Body of pancreas (tissue), 4 donors: ENCODE measurements around the gene AOC2. TPM values are rescaled to one million over a fixed set of nuclear protein-coding genes. Genes with fewer than 3 reads are reported as not detected.
"Not testable (repeated sequence)": the region's sequence is repeated elsewhere in the genome, so short reads cannot be mapped to it uniquely, and the experiment has no call there.

Source experiments
- ATAC-seq: fragments of 150-250 bp; one replicate; pipeline ENCODE4 v1.9.1; 2016
- DNase-seq, 4 donors: peaks; one replicate each; pipeline ENCODE4 v3.0.0-alpha.2; 2019
- H3K27ac ChIP-seq, 4 donors: fragments of 200-600 bp; sonication (generic); 1 replicate in 3 of 4; 2 replicates in 1 of 4; pipeline versions ENCODE4 v1.5.1 to v1.6.1; 2016 to 2019; ENCODE audit warnings: mild to moderate bottlenecking in 1 of 4, mixed read lengths in 1 of 4, moderate library complexity in 1 of 4
- H3K27me3 ChIP-seq, 2 donors: fragments of 200-600 bp; sonication (generic); one replicate each; pipeline ENCODE4 v1.6.0; 2016; ENCODE audit warnings: mild to moderate bottlenecking in 1 of 2
- H3K36me3 ChIP-seq, 2 donors: fragments of 200-600 bp; sonication (generic); replicated peaks in 1 of 2; 2 replicates each; pipeline ENCODE4 v1.5.1; 2016; ENCODE audit warnings: low read depth in 2 of 2; ENCODE audit not compliant: insufficient read depth in 1 of 2
- H3K4me1 ChIP-seq: fragments of 200-600 bp; sonication (generic); one replicate; pipeline ENCODE4 v1.6.0; 2016
- H3K4me3 ChIP-seq, 2 donors: fragments of 200-600 bp; sonication (generic); 1 replicate in 1 of 2; 2 replicates in 1 of 2; pipeline ENCODE4 v1.5.1; 2016 to 2019
- H3K9me3 ChIP-seq, 3 donors: fragments of 200-600 bp; sonication (generic); 1 replicate in 2 of 3; 2 replicates in 1 of 3; pipeline ENCODE4 v1.5.1; 2016
- POLR2A ChIP-seq, 3 donors: fragments of 450-650 bp; IDR thresholded peaks; one replicate each; pipeline ENCODE4 v1.6.1; 2016; ENCODE audit warnings: antibody characterized with exemption in 3 of 3, mild to moderate bottlenecking in 2 of 3
- WGBS, 2 donors: methylation state at CpG; one replicate each; pipeline ENCODE4 v1.1.5; 2017; 5-methylcytosine and 5-hydroxymethylcytosine counted together
- intact Hi-C: fragments of 100-400 bp; cut with DNase I; formaldehyde crosslinking; loops from one replicate; pipeline ENCODE4 v1.15.1; 2023
- total RNA-seq, 2 donors: library from RNA; depleted of rRNA; stranded (reverse); fragments of >200 nt; gene quantifications; one replicate each; pipeline ENCODE4 v1.1.0, GENCODE V29; 2016
- TF ChIP-seq, protein P1 (sequence below), 7 experiments: fragments of 450-650 bp in 4 of 7; fragments of 200-600 bp in 3 of 7; sonication (generic) in 3 of 7; IDR thresholded peaks; one replicate each; pipeline ENCODE4 v1.5.1; 2016 to 2019; ENCODE audit warnings: antibody characterized with exemption in 7 of 7

The AOC2 gene
- total RNA-seq, 2 donors from 2014 or later: 1.0 to 3.0 TPM

DNA sequence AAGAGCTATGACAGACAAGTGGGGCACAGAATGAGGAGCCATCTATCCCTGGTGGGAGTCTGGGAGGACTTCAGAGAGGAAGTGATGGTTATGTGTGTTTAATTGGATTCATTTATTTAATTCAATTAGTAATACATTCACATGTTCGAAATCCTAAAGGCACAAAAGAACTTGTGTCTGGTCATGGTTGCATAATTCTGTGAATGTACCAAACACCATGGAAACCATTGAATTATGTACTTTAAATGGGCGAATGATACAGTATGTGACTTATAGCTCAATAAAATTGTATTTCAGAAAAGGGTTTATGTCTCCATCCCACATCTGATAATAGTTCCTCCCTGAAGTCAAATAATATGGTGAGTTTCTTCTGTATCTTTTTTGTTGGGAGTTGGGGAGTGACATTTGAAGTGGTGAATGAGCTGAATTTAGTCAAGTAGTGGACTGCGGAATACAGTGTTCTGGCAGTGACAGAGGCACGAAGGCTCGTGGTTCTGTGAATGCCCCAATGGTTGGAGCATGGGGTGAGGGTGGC is 36.5 kb downstream of the AOC2 start:
- DNase-seq (no peak), ATAC-seq (no peak)
- WGBS, 2 donors: 73 to 81% methylated on average over 5 of the region's 5 CpGs
- Histone ChIP-seq H3K36me3 (no peaks in the 10 kb centered on the region), H3K4me3 (no peak overlapping the region), H3K4me1 (peaks cover 7% of the 10 kb centered on the region), H3K27me3 (no peaks in the 10 kb centered on the region), H3K9me3 (no peaks in the 10 kb centered on the region), H3K27ac (no peak overlapping the region)
- intact Hi-C loops: no loop called here
- TF ChIP-seq, protein P1, sequence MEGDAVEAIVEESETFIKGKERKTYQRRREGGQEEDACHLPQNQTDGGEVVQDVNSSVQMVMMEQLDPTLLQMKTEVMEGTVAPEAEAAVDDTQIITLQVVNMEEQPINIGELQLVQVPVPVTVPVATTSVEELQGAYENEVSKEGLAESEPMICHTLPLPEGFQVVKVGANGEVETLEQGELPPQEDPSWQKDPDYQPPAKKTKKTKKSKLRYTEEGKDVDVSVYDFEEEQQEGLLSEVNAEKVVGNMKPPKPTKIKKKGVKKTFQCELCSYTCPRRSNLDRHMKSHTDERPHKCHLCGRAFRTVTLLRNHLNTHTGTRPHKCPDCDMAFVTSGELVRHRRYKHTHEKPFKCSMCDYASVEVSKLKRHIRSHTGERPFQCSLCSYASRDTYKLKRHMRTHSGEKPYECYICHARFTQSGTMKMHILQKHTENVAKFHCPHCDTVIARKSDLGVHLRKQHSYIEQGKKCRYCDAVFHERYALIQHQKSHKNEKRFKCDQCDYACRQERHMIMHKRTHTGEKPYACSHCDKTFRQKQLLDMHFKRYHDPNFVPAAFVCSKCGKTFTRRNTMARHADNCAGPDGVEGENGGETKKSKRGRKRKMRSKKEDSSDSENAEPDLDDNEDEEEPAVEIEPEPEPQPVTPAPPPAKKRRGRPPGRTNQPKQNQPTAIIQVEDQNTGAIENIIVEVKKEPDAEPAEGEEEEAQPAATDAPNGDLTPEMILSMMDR (IDR thresholded peaks at IDR 0.05): no peak
- TF ChIP-seq POLR2A (IDR thresholded peaks at IDR 0.05): no peak

DNA sequence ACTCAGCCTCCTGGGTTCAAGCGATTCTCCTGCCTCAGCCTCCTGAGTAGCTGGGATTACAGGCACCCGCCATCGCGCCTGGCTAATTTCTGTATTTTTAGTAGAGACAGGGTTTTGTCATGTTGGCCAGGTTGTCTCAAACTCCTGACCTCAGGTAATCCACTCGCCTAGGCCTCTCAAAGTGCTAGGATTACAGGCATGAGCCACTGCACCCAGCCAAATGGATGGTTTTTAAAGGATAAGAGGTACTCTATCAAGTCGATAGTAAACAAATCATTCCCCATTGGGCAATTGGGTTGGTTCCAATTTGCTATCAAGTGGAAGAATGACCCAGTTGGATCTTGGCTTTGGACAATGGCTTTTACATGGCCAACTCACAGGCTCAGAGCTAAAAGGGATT is 37.3 kb downstream of the AOC2 start:
- not testable (repeated sequence) for DNase-seq, ATAC-seq

DNA sequence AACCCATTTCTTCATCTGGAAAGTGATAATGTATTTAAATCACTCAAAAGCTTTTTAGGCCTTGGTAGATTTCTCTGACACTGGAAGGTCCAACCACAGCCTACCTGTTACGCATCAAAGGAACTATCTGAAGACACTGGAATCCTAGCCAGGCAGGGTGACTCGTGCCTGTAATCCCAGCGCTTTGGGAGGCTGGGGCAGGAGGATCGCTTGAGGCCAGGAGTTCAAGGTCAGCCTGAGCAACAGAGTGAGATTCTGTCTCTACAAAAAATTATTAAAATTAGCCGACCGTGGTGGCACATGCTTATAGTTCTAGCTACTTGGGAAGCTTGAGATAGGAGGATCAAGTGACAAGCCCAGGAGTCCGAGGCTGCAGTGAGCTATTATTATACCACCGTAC is 37.8 kb downstream of the AOC2 start:
- intact Hi-C loops: no loop called here
- Histone ChIP-seq H3K4me3 (no peak overlapping the region), H3K4me1 (peaks cover 15% of the 10 kb centered on the region), H3K9me3 (no peaks in the 10 kb centered on the region), H3K27me3 (no peaks in the 10 kb centered on the region), H3K36me3 (no peaks in the 10 kb centered on the region), H3K27ac (no peak overlapping the region)
- DNase-seq: no peak
- TF ChIP-seq, protein P1 (IDR thresholded peaks at IDR 0.05): no peak
- TF ChIP-seq POLR2A (IDR thresholded peaks at IDR 0.05): no peak
- WGBS, 2 donors: 82 to 87% methylated on average over 8 of the region's 8 CpGs
- ATAC-seq: no peak

More for the DNA sequence above, 37.3 kb downstream of the AOC2 start:
- intact Hi-C loops, H3K27ac ChIP-seq, H3K9me3 ChIP-seq, H3K36me3 ChIP-seq, H3K4me3 ChIP-seq, H3K27me3 ChIP-seq: not testable (repeated sequence)
- WGBS, 2 donors: 88 to 90% methylated on average over 6 of the region's 6 CpGs
- peaks cover 11% of the 10 kb centered on the region for H3K4me1 ChIP-seq

DNA sequence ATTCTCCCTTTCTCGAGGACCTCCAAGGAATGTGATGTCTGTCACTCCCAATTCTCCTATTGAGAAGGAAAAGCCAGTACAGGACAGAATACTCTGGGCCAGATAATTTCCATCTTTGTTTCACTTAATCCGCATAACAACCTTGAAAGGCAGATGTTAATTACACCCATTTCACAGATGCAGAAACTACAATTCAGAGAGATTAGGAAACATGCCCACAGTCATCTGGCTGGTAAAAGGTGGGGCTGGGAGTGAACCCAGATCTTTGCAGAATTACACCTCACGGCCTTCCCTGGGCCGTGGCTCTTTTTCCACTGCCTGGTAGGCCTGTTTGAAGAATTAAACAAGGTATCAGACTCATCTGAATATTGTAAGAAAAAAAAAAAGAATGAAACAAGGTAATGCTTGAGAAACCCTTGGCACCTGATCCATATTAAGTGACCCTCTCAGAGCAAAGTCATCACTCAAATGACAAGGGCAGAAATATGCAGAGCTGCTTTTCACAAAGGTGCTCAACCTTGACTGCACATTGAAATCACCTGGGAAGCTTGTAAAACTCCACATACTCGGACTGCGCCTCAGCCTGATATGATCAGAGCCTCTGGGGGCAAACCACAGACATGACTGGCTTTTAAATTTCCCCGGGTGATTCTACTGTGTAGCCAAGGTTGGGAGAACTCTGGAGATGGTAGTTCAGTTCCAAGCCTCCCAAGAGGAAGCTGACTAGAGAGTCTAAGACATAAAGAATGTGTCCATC is 39.6 kb downstream of the AOC2 start:
- TF ChIP-seq, protein P1 (IDR thresholded peaks at IDR 0.05): no peak
- TF ChIP-seq POLR2A (IDR thresholded peaks at IDR 0.05): no peak
- H3K36me3 ChIP-seq: no peaks in the 10 kb centered on the region
- H3K4me3 ChIP-seq: no peak overlapping the region
- intact Hi-C loops: no loop called here
- peak; percentile 28 for ATAC-seq
- H3K9me3 ChIP-seq: no peaks in the 10 kb centered on the region
- no peaks in the 10 kb centered on the region for H3K27me3 ChIP-seq
- WGBS, 2 donors: 55 to 77% methylated on average over 7 of the region's 7 CpGs
- peak overlapping the region in 2 of 4 donors; percentile 37 to 40 for H3K27ac ChIP-seq
- DNase-seq: no peak
- peaks cover 21% of the 10 kb centered on the region for H3K4me1 ChIP-seq

DNA sequence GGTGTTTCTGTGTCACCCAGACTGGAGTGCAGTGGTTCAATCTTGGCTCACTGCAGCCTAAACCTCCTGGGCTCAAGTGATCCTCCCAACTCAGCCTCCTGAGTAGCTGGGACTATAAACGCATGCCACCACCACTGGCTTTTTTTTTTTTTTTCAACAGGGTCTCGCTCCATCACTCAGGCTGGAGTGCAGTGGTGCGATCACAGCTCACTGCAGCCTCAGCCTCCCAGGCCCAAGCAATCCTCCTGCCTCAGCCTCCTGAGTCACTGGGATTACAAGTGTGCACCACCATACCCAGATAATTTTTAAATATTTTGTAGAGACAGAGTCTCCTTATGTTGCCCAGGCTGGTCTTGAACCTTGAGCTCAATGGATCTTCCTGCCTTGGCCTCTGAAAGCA is 41.4 kb downstream of the AOC2 start:
- H3K9me3 ChIP-seq, ATAC-seq, H3K36me3 ChIP-seq, DNase-seq, H3K27me3 ChIP-seq, intact Hi-C loops, H3K4me3 ChIP-seq: not testable (repeated sequence)
- Histone ChIP-seq H3K27ac (peak overlapping the region in 2 of 4 donors; percentile 9 to 10), H3K4me1 (peaks cover 21% of the 10 kb centered on the region)
- 95 to 98% methylated on average over 3 of the region's 3 CpGs for WGBS, 2 donors
